Glomerular endothelial cell (primary cell): Measurements from ENCODE around the gene STX12. TPM values are rescaled to one million over a fixed set of nuclear protein-coding genes. Genes with fewer than 3 reads are reported as not detected.
"Not testable (repeated sequence)": the region's sequence is repeated elsewhere in the genome, so short reads cannot be mapped to it uniquely, and the experiment has no call there.

Source experiments
- DNase-seq: peaks from one replicate; pipeline ENCODE4 v3.0.0-alpha.2; 2011; ENCODE audit warnings: low read depth, low spot score; ENCODE audit errors: extremely low read depth
- total RNA-seq: library from RNA; depleted of rRNA; stranded (reverse); fragments of >200 nt; gene quantifications from 2 replicates; pipeline ENCODE4 v1.2.3, GENCODE V29; 2015

STX12 gene
- total RNA-seq, 1 donor from 2014 or later, result 140 TPM

GRCh38 chr1:27774654-27775053 lies 1.6 kb downstream of the STX12 start:
- DNase-seq, result no peak

DNA sequence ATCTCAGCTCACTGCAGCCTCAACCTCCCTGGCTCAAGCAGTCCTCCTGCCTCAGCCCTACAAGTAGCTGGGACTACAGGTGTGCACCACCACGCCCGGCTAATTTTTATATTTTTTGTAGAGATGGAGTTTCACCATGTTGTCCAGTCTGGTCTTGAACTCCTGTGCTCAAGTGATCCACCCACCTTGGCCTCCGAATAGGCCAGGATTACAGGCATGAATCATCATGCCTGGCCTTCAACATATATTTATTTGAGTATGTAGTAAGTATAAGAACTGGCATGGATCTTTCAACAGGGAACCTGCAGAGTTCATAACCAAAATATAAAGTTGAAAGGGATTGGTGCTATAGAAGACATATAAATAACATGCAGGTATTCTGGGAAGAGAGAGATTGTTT lies 2.3 kb downstream of the STX12 start:
- DNase-seq, result not testable (repeated sequence)

- not testable (repeated sequence) for DNase-seq
Measured at GRCh38 chr1:27776276-27776675, 3.3 kb downstream of the STX12 start.

GRCh38 chr1:27778056-27778455 lies 5.0 kb downstream of the STX12 start:
- no peak for DNase-seq

DNA sequence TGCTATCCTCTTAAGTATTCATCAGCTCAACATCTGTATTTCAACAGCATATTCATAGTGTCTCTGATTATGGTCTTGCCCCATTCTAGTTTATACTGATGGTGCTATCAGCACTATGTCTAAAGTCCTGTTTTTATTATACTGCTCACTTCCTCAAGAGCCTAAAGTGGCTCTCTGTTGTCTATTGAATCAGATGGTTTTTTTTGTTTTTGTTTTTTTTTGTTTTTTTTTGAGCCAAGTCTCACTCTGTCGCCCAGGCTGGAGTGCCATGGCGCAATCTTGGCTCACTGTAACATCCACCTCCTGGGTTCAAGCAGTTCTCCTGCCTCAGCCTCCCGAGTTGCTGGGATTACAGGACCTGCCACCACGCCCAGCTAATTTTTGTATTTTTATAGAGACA lies 6.1 kb downstream of the STX12 start:
- no peak for DNase-seq

DNA sequence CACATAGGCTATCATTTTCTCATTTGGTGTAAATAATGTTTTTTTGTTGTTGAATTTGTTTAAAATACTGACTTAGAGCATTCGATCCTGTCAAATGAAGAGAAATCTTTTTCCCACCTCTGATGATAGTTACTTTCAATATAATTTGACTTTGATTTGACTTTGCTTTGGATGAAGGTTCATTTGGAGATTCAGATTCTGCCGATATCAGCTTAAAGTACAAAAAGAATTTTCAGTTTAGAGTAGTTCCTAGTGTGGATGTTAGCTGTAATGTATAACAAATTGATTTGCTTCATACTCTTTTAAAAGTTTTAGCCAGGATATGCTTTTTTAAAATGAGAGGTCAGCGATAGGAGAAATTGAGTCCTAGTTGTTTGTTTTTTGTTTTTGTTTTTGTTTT lies 9.9 kb downstream of the STX12 start:
- no peak for DNase-seq

- no peak for DNase-seq
Measured at GRCh38 chr1:27784700-27785099, 11.7 kb downstream of the STX12 start.

DNA sequence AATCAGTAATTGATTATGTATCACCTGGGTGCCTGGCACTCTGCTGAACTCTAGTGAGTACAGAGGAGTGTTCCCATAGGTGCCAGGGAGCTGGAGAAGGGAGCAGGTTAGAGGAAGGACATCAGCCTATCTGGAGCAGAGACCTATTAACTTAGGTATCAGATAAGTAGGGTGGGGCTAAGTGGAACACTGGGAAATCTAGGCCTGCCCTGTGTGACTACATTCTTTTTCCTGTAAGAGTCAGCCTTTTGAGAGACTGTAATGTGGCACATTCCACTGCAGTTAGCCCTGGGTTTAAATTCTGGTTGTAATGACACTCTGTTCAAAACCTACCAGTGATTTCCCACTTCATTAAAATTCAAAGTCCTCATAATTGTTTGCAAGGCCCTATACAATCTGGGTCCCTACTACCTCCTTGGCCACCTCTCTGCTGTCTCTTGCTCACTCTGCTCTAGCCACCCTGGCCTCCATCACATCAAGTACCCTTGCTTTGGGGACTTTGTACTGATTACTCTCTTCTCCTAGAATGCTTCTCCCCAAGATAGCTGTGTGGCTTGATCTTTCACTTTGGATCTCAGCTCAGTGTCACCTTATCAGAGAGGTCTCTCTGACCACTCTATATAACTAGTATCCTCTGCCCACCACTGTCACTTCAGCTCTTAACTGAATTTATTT lies 12.9 kb downstream of the STX12 start:
- no peak for DNase-seq

GRCh38 chr1:27787895-27788294 lies 14.9 kb downstream of the STX12 start:
- DNase-seq, result no peak

DNA sequence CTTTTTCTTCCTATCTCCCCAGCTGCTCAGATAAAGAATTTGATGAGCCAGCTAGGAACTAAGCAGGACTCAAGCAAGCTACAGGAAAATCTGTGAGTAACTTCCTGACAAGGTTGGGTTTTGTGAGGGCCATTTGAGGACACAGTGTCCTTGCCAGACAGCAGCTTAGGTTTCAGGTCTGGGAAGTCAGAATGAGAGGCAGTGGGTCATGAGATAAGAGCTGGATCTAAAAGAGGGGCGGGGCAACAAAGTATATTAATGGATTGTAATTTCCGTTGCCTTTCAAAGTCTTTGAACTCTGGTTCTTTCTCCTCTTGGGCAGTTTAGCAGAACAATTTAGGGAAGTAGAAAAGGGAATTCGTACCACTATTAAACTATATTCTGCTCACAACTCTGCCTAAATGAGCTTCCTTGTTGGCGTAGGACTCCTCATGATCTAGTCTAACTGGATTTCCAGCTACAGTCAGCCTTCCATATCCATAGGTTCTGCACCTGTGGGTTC lies 16.6 kb downstream of the STX12 start:
- peak; percentile 92 for DNase-seq

DNA sequence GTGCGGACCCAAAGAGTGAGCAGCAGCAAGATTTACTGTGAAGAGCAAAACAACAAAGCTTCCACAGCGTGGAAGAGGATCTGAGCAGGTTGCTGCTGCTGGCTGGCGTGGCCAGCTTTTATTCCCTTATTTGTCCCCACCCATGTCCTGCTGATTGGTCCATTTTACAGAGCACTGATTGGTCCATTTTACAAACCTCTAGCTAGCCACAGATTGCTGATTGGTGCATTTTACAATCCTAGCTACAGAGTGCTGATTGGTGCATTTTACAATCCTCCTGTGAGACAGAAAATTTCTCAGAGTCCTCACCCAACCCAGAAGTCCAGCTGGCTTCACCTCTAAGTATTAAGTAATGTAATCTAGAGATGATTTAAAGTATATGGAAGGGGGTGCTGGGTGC lies 17.3 kb downstream of the STX12 start:
- DNase-seq, result not testable (repeated sequence)

DNA sequence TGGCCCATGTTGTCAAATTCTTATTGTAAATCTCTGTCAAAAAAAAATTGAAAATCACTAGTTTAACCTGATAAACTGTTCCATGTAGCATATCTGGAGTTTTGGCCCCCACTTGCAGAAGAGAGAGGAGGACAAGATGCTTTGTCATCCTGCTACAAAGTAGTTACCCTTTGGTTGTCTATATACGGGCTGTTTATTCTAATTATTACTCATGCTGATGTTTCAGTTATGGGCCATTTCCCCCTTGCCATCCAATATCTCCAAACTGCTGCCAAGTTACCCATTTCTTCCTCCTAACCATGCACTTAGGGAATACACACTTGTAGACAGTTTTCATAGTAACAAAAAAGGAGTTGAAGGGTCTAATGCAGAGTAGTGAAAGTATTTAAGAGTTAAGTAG lies 22.6 kb downstream of the STX12 start:
- DNase-seq, result no peak

DNA sequence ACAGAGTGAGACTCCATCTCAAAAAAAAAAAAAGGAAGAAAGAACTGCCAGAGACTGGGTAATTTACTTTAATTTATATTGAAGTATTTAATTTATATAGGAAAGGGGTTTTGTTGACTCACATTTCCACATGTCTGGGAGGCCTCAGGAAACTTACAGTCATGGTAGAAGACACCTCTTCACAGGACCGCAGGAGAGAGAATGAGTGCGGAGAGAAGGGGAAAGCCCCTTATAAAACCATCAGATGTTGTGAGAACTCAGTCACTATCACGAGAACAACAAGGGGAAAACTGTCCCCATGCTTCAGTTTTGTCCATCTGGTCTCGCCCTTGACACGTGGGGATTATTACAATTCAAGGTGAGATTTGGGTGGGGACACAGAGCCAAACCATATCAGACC lies 31.8 kb downstream of the STX12 start:
- no peak for DNase-seq

DNA sequence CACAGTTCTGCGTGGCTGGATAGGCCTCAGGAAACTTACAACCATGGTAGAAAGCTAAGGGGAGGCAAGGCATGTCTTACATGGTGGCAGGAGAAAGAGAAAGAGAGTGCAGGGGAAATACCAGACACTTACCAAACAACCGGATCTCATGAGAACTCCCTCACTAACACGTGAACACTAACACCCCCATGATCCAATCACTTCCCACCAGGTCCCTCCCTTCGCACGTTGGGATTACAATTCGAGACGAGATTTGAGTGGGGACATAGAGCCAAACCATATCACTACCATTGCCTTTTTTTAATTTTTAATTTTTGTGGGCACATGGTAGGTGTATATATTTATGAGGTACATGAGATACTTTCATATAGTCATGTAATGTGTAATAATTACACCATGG lies 33.7 kb downstream of the STX12 start:
- no peak for DNase-seq

DNA sequence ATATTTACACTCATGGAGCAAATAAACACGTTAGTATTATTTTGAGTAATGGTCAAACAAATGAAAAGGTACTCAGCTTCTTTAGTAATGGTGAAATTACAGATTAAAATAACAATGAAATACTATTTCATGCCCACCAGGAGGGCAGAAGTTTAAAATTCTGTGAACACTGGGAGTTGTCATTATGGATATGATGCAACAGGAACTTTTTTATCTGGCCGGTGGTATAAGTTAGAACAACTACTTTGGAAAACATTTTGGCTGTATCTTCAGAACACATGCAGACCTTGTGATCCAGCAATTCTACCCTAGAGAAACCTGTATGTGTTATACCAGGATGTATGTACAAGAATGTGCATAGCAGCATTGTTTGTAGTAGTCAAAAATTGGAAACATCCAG lies 34.4 kb downstream of the STX12 start:
- DNase-seq, result no peak

- not testable (repeated sequence) for DNase-seq
Measured at GRCh38 chr1:27808131-27808530, 35.1 kb downstream of the STX12 start.

DNA sequence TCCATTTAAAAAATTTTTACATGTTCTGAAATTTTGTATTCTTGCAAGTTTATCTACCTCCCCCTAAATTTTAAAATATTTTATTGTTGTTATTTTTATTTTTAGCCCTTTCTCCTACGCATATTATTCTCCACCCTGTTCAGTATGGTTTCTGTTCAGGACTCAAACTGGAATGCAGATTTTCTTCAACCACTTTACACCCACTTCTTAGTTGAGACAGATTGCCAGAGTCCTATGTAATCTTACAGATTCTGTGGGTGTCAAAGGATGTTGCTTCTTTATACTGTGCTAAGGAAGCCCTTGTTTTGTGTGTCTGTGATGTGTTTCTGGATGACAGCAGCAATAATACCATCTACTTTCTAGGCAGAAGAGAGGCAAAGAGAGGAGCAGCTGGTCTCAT lies 36.9 kb downstream of the STX12 start:
- no peak for DNase-seq

DNA sequence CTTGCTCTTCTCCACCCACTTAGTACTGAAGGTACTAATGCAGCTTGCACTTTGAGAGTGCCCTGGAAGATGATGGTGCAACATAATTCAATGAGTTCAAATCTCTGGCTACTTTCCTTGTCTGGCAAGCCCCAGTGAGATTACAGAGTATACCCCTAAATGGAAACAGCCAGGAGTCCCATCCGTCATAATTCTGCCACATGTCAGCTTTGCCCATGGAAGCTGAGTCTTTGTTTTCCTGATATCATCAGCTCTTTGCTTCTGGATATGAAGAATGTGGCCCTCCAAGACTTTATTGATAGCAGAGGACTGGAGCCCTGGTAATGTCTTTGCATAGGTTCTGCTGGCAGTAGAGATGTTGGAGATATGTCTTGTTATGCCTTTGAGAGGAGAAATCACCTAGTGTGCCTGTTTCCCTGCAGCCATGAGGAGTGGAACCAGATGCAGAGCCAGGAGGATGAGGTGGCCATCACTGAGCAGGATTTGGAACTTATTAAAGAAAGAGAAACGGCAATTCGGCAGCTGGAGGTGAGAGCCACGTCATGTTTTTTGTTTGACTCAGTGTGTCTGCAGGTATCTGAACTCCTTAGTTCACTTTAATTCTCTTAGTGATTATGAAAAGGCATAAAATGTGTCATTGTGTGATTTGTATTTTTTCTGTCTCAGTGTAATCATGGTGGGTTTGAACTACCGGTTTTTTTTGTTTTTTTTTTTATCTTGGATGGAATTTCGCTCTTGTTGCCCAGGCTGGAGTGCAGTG lies 38.9 kb downstream of the STX12 start:
- no peak for DNase-seq

GRCh38 chr1:27816921-27817630 lies 44.1 kb downstream of the STX12 start:
- no peak for DNase-seq

- no peak for DNase-seq
Measured at GRCh38 chr1:27821761-27822315, 48.8 kb downstream of the STX12 start.

GRCh38 chr1:27823784-27824183 lies 50.8 kb downstream of the STX12 start:
- DNase-seq, result no peak
